Mesothelial cell of epicardium (in vitro differentiated cells): ENCODE results near the gene RNF5. TPM values are rescaled to one million over a fixed set of nuclear protein-coding genes. Genes with fewer than 3 reads are reported as not detected.

Experiments
- DNase-seq, 2 experiments: peaks; one replicate each; pipeline ENCODE4 v3.0.0; 2021; ENCODE audit warnings: low spot score in 2 of 2; ENCODE audit not compliant: unreplicated experiment in 2 of 2
- H3K27ac Mint-ChIP-seq: 2 replicates; pipeline ENCODE4 v1.8.0; 2021; ENCODE audit warnings: mixed read lengths
- H3K27me3 Mint-ChIP-seq: 2 replicates; pipeline ENCODE4 v1.8.0; 2021; ENCODE audit warnings: low read depth, mixed read lengths
- H3K36me3 Mint-ChIP-seq: 2 replicates; pipeline ENCODE4 v1.8.0; 2021; ENCODE audit warnings: mixed read lengths
- H3K4me1 Mint-ChIP-seq: 2 replicates; pipeline ENCODE4 v1.8.0; 2021; ENCODE audit warnings: mixed read lengths
- H3K4me3 Mint-ChIP-seq: 2 replicates; pipeline ENCODE4 v1.8.0; 2021; ENCODE audit warnings: mild to moderate bottlenecking, moderate library complexity, mixed read lengths
- H3K9me3 Mint-ChIP-seq: 2 replicates; pipeline ENCODE4 v1.8.0; 2021; ENCODE audit warnings: mixed read lengths
- CTCF ChIP-seq: fragments of 200-600 bp; sonication (generic); IDR thresholded peaks from one replicate; pipeline ENCODE4 v1.5.0; 2021; ENCODE audit warnings: antibody characterized with exemption; ENCODE audit not compliant: unreplicated experiment
- total RNA-seq: library from RNA; stranded (reverse); gene quantifications from 3 replicates; pipeline ENCODE4 v1.2.1, GENCODE V29; 2021

The RNF5 gene
- total RNA-seq, 1 donor from 2014 or later = 62.8 TPM

DNA sequence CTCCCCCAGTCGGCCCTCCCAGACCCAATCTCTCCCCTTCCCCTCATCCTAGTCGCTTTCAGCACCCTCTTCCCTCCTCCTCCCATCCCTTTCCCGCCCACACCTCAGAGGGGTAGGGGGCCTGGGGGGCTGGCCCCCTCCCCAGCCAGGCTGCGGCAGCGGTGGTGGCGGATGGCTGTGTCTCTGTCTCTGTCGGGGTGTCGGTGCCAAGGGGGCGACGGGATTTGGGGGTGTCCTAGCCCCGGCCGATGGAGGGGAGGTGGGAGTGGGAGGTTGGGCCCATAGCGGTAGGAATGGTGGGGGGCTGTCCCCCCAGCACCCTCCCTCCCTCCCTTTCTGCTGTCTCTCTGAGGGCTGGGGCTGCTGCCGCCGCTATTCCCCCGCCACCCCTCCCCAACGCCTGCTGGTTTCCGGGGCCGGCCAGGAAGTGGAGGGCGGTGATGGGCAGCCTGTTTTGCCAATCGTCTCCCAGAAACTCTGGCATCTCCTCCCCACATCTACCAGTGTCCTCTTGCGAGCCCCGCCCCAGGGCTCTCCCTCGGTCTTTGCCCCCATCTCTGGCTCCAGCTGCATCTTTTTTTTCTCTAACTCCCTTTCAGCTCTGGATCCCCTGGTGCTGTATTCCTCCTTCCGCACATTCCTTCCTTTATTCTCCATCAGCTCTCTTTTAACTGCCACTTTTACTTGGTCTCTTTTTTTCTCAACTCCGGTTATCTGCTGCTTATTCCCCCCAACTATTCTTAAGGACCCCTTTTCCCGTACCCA, 2.3 kb upstream of the RNF5 start, which contains the start of gene AGPAT1:
TSS of gene AGPAT1 (minus strand) at position 374 of the 765 bp plus-strand sequence. CDS start 4,588 bp downstream, outside the sequence.
- Mint-ChIP-seq H3K4me3 (peak within 1 kb of the TSS; percentile 92), H3K4me1 (peaks cover 59% of the 10 kb centered on the region), H3K27ac (peak within 1 kb of the TSS; percentile 98), H3K27me3 (no peaks in the 10 kb centered on the region), H3K9me3 (no peaks in the 10 kb centered on the region), H3K36me3 (peaks cover 13% of the 10 kb centered on the region)
- TF ChIP-seq CTCF = no peak
- peak; percentile 95 to 98 for DNase-seq

- Mint-ChIP-seq H3K36me3 (peaks cover 8% of the 10 kb centered on the region), H3K27ac (peak overlapping the region; percentile 98), H3K27me3 (no peaks in the 10 kb centered on the region), H3K4me3 (peak overlapping the region; percentile 92), H3K9me3 (no peaks in the 10 kb centered on the region), H3K4me1 (peaks cover 59% of the 10 kb centered on the region)
- DNase-seq = no peak
- no peak for TF ChIP-seq CTCF
Observed at GRCh38 chr6:32176476-32177182, 1.6 kb upstream of the RNF5 start.

GRCh38 chr6:32177183-32177787, 920 bp upstream of the RNF5 start:
- DNase-seq = no peak
- peaks cover 59% of the 10 kb centered on the region for H3K4me1 Mint-ChIP-seq
- peaks cover 8% of the 10 kb centered on the region for H3K36me3 Mint-ChIP-seq
- peak overlapping the region; percentile 92 for H3K4me3 Mint-ChIP-seq
- no peaks in the 10 kb centered on the region for H3K9me3 Mint-ChIP-seq
- H3K27me3 Mint-ChIP-seq = no peaks in the 10 kb centered on the region
- TF ChIP-seq CTCF = no peak
- peak overlapping the region; percentile 98 for H3K27ac Mint-ChIP-seq

DNA sequence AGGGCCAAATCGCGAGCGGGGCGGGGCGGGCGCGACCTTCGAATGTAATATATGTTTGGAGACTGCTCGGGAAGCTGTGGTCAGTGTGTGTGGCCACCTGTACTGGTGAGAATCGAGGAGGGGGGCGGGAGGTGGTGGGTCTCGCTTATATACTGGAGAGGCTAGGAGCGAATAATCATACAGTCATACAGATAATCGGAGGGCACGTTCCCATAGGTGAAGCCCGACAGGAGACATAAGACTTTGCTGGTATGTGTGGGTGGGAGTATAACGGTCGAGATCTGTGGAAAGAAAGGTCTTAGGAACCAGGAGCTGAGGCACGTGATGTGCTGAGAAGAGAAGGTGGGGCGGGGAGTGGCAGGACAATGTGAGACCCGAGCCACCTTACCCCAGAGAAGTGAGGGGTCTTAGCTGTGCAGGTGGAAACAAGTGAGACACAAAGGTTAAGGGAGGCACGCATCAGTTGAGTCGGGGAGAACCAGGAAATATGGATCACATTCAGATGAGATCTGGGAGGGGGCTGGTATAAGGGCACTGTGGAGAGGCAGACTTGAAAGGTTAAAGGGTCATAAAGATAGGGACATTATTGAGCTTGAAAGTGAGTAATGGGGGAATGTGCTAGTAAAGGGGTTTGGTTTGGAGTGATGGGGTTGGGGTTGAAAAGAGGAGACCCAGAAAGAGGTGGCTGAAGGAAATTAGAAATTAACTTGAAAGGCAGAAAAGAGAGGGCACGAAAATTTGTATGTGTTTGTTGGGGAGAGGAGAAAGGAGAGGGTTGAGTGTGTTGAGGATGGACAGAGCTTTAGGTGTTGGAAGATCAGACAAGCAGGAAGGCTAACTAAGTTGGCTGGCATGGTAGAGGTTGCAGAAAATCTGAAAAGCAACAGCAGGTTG, 589 bp downstream of the RNF5 start:
- no peak for DNase-seq
- peak overlapping the region; percentile 98 for H3K27ac Mint-ChIP-seq
- no peak for TF ChIP-seq CTCF
- no peaks in the 10 kb centered on the region for H3K9me3 Mint-ChIP-seq
- no peaks in the 10 kb centered on the region for H3K27me3 Mint-ChIP-seq
- H3K36me3 Mint-ChIP-seq = peaks cover 11% of the 10 kb centered on the region
- peaks cover 47% of the 10 kb centered on the region for H3K4me1 Mint-ChIP-seq
- H3K4me3 Mint-ChIP-seq = peak overlapping the region; percentile 92
